Neural progenitor cell (in vitro differentiated cells): ENCODE measurements around the gene NKX2-1.

Experiments
- CTCF ChIP-seq: fragments of 200-600 bp; sonication (generic); IDR thresholded peaks from 2 replicates; pipeline ENCODE4 v1.5.1; 2017; ENCODE audit warnings: antibody characterized with exemption, mild to moderate bottlenecking
- EZH2 ChIP-seq: fragments of 200-600 bp; sonication (generic); IDR thresholded peaks from 2 replicates; pipeline ENCODE4 v1.6.1; 2017; ENCODE audit warnings: antibody characterized with exemption, mild to moderate bottlenecking, moderate library complexity
- EZH2phosphoT487 ChIP-seq: fragments of 200-600 bp; sonication (generic); IDR thresholded peaks from 2 replicates; pipeline ENCODE4 v1.6.1; 2017; ENCODE audit warnings: antibody characterized with exemption

GRCh38 chr14:36493761-36494160 is 26.3 kb downstream of the NKX2-1 start:
- TF ChIP-seq CTCF: no peak
- TF ChIP-seq EZH2: peak; percentile 53
- TF ChIP-seq EZH2phosphoT487: peak; percentile 49
